GM18868 (cell line): ENCODE results near the gene RPL22.
"Not testable (repeated sequence)": the region's sequence is repeated elsewhere in the genome, so short reads cannot be mapped to it uniquely, and the experiment has no call there.

Experiments
- ATAC-seq: cut with Tn5 transposase; IDR thresholded peaks from one replicate; pipeline ENCODE4 v1.9.1; 2021; ENCODE audit warnings: mild to moderate bottlenecking, moderate library complexity; ENCODE audit not compliant: unreplicated experiment

The RPL22 gene

GRCh38 chr1:6234502-6235295, 35.3 kb upstream of the RPL22 start:
- ATAC-seq = no peak

GRCh38 chr1:6233376-6233775, 34.0 kb upstream of the RPL22 start:
- ATAC-seq = no peak

DNA sequence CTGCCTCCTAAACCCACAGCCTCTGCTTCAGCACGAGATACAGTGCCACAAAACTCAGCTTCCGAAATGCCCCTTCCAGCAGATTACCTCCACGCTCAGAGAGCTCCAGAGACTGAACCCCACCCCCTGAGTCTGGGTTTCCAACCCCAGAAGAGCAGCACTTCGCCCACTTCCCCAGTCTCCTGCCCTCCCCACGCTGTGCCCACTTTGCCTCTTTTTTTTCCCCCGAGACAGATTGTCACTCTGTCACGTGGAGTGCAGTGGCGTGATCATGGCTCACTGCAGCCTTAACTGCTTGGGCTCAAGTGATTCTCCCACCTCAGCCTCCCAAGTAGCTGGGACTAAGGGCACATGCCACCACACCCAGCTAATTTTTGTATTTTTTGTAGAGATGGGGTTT, 26.3 kb upstream of the RPL22 start:
- no peak for ATAC-seq

DNA sequence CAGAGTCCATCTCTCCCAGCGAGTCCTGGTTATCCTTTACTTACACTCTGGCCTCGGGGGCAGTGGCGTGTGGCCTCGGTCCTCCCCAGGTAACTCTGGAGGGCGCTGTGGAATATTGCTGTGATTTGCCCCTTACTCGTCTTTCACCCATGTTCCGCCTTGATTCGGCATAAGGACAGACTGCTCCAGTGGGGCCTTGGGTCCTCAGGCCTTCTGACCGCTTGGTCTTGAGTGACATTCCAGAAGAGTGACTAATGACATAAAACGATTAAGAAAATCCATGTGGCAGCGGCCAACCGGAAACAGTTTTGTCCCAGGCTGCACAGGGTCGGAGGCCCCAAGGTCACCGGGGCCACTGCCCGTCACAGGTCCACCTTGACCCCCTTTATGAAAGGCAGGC, 25.3 kb upstream of the RPL22 start:
- no peak for ATAC-seq

- ATAC-seq = no peak
Observed at GRCh38 chr1:6223617-6224016, 24.2 kb upstream of the RPL22 start.

GRCh38 chr1:6222636-6223035, 23.2 kb upstream of the RPL22 start:
- no peak for ATAC-seq

- no peak for ATAC-seq
Observed at GRCh38 chr1:6221210-6221784, 21.9 kb upstream of the RPL22 start.

DNA sequence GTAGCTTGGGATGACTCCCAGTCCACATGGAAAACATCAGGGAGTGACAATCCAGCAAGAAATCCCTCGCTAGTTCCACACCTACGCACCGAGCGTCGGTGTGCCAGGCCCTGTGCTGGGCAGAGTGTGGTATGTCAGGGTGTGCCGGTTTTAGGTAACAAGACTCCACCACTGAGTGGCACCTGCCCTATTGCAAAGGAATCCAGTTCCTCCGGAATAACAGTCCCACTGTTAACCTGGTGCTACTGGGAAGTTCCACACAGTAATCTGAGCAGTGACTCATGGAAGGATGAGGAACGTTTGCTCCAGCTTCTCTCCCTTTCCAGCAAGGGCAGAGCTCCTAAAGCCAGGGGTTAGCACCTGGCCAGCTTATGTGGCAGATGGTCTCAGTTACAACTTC, 20.8 kb upstream of the RPL22 start:
- ATAC-seq = no peak

- not testable (repeated sequence) for ATAC-seq
Observed at GRCh38 chr1:6219641-6220040, 20.2 kb upstream of the RPL22 start.

- no peak for ATAC-seq
Observed at GRCh38 chr1:6218375-6219164, 19.2 kb upstream of the RPL22 start.

- ATAC-seq = no peak
Observed at GRCh38 chr1:6212193-6212959, 13.0 kb upstream of the RPL22 start.

GRCh38 chr1:6211731-6212130, 12.3 kb upstream of the RPL22 start:
- ATAC-seq = no peak

DNA sequence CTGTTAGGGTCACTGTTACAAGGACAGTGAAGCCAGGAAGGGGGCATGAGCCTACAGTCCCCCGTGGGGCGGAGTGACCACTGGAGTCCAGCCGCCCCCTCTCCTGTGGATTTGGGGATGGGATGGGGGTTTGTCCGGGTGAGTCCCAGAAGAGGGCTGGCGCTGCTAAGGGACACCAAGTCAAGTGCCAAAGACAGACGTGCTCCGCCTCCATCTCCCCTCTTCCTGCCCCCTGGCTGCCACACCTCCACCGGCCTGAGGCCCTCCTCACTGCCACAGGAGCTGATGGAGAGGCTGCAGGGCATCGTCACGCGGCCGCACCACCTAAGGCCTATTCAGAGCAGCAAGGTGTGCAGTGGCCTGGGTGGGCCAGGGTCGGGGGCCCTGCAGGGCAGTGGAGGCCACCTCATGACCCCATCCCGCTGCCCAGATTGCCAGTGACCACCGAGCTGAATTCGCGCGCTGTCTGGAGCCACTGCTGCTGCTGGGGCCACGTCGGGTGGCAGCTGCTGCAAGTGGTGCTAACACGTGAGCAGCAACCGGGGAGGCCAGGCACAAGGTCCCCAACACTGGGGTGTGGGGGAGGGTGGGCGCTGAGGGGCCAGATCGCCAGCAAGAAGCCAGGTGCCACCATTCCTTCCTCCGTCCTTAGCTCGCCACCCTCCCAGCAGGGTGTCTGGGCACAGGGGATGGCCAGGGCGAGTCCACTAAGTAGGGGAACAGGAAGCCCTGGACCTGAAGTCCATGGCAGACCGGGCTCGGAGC, 11.4 kb upstream of the RPL22 start:
- no peak for ATAC-seq

DNA sequence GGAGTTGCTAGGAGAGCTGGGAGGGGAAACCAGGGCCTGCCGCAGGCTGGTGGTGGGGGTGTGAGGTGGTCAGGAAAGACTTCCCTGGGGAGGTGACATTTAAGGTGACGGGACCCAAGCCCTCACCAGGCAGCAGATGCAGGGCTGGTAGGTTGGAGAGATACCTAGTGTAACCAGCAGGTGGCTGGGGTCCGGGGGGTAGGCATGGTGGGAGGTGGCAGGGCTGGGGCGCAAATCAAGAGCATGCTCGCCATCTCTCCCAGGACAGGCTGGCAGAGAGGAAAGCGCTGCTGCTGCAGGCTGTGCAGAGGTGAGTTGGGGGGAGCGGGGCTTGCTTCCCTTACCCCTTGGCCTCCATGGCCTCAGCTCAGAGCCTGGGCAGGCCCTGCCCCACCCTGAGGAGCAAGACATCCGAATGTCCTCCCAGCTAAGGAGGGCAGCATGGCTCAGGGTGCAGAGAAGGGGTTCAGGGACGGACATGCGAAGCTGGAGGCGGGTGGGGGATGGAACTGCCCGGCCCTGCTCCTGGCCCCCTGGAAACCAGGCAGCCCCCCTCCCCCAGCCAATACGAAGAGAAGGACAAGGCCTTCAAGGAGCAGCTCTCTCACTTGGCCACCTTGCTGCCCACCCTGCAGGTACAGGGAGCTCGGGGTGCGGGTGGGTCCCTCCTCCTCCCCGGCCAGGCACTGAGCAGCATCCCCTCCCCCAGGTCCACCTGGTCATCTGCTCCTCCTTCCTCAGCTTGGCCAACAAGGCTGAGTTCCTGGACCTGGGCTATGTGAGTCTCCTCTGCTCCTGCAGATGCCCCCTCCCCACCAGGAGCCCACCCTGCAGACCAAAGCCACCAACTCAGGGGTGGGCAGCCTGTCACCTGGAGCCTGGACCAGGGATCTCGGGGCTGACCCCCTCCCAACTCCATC, 10.5 kb upstream of the RPL22 start:
- no peak for ATAC-seq

GRCh38 chr1:6208723-6209660, 9.6 kb upstream of the RPL22 start:
- no peak for ATAC-seq

DNA sequence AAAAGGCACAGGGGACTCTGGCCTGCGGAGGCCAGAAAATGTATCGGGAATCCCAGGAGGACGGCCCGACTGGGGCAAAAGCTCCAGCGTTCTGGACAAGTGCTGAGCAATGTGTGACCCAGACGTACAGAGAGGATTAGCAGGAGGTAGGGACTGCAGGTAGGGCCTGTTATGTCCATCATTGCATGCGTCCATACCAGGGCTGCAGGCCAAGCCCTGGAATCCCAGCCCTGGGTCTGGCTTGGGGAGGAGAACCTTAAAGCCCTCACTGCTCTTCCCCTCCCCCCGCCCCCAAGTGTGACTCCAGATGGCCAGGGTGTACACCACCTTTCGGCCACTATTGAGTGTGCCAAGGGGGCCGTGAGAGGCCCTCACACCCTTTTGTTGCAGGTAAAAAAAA, 8.5 kb upstream of the RPL22 start:
- ATAC-seq = no peak

DNA sequence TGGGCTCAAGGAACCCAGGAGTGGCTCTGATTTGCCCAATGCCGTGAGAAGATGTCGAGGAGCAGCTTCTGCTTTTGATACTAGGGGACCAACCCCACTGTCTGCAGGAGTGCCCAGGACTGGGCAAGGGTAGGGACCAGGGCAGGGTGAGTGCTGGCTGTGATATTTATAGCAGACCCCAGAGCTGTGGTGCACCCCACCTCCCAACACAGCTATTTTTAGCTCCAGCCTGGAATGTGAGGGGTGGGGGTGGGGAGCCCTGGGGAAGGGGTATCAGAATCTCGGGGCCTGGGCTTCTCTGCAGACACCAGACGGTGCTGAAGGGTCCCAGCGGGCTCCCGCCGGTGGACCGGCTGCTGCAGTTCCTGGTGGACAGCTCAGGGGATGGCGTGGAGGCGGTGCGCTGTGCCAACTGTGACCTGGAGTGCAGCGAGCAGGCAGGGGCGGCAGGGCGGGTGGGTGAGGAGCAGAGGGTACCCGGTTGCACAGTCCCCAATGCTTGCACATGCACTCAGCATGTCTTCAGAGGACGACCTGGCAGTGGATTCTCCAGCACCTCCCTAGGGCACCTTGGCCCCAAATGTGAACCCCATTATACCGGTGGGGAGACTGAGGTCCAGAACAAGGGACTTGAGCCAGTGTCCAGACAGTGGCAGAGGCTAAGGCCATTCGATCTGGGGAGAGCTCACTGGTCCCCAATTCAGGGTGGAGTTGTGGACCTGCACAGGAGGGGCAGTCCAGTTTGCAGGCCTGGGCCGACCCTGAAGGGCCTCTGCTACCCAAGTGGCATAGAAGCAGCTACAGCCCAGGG, 7.9 kb upstream of the RPL22 start:
- ATAC-seq = no peak

DNA sequence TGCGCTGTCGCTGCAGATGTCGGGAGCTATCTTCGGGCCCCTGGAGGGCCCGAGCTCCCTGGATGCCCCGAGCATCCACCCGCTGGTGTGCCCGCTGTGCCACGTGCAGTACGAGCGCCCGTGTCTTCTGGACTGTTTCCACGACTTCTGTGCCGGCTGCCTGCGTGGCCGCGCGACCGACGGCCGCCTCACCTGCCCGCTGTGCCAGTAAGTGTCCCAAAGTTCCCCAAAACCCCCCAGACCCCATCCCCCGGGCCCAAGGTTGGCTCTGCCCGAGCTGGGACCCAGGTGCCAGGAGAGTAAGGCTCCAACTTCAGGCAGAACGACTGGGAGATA, 7.1 kb upstream of the RPL22 start:
- ATAC-seq = no peak
